Neural cell (in vitro differentiated cells): ENCODE results near the gene PPP2CA.

Experiments
- EP300 ChIP-seq: fragments of 450-650 bp; conservative IDR thresholded peaks from 2 replicates; pipeline ENCODE4 v1.6.1; 2014; ENCODE audit warnings: antibody characterized with exemption, mild to moderate bottlenecking, moderate library complexity; ENCODE audit not compliant: poor library complexity, severe bottlenecking
- EZH2 ChIP-seq: fragments of 200-600, 300-800 bp; shearing (Covaris generic), sonication (generic); IDR thresholded peaks from 2 replicates; pipeline ENCODE4 v1.6.1; 2014; ENCODE audit warnings: antibody characterized with exemption, low read length, borderline replicate concordance, mild to moderate bottlenecking; ENCODE audit not compliant: insufficient read depth, poor library complexity, severe bottlenecking
- POLR2AphosphoS5 ChIP-seq: IDR thresholded peaks from 2 replicates; pipeline ENCODE4 v1.6.1; 2012
- RAD21 ChIP-seq: fragments of 450-650 bp; conservative IDR thresholded peaks from 2 replicates; pipeline ENCODE4 v1.6.1; 2014; ENCODE audit warnings: antibody characterized with exemption, mild to moderate bottlenecking, moderate library complexity
- REST ChIP-seq: IDR thresholded peaks from 2 replicates; pipeline ENCODE4 v1.6.1; 2012; ENCODE audit warnings: borderline replicate concordance
- SMC3 ChIP-seq: fragments of 450-650 bp; conservative IDR thresholded peaks from 2 replicates; pipeline ENCODE4 v1.6.1; 2014; ENCODE audit warnings: antibody characterized with exemption, mild to moderate bottlenecking, moderate library complexity; ENCODE audit not compliant: poor library complexity
- TAF1 ChIP-seq: IDR thresholded peaks from 2 replicates; pipeline ENCODE4 v1.6.1; 2012; ENCODE audit warnings: low read depth
- TF ChIP-seq, protein P1 (sequence below): fragments of 450-650 bp; IDR thresholded peaks from 2 replicates; pipeline ENCODE4 v1.5.1; 2014; ENCODE audit warnings: antibody characterized with exemption, mild to moderate bottlenecking, moderate library complexity; ENCODE audit not compliant: poor library complexity, severe bottlenecking

- TF ChIP-seq, protein P1, sequence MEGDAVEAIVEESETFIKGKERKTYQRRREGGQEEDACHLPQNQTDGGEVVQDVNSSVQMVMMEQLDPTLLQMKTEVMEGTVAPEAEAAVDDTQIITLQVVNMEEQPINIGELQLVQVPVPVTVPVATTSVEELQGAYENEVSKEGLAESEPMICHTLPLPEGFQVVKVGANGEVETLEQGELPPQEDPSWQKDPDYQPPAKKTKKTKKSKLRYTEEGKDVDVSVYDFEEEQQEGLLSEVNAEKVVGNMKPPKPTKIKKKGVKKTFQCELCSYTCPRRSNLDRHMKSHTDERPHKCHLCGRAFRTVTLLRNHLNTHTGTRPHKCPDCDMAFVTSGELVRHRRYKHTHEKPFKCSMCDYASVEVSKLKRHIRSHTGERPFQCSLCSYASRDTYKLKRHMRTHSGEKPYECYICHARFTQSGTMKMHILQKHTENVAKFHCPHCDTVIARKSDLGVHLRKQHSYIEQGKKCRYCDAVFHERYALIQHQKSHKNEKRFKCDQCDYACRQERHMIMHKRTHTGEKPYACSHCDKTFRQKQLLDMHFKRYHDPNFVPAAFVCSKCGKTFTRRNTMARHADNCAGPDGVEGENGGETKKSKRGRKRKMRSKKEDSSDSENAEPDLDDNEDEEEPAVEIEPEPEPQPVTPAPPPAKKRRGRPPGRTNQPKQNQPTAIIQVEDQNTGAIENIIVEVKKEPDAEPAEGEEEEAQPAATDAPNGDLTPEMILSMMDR: no peak
- TF ChIP-seq EZH2 (no peak), REST (no peak), SMC3 (no peak), TAF1 (no peak), RAD21 (no peak), POLR2AphosphoS5 (no peak), EP300 (no peak)
Observed at GRCh38 chr5:134258896-134259295, 33.0 kb upstream of the PPP2CA start.
